Measurements from ENCODE around the gene FOXA3. TPM values are rescaled to one million over a fixed set of nuclear protein-coding genes. Genes with fewer than 3 reads are reported as not detected.

The FOXA3 gene
- total and polyA plus RNA-seq, 2 experiments from 2014 or later = not detected

GRCh38 chr19:45886427-45887199 lies 22.5 kb downstream of the FOXA3 start:
- TF ChIP-seq EZH2phosphoT487 (IDR thresholded peaks at IDR 0.05; ENCODE audit: insufficient read depth, low read depth) = no peak
- TF ChIP-seq EZH2 (IDR thresholded peaks at IDR 0.05; ENCODE audit: insufficient read depth, poor library complexity, severe bottlenecking) = no peak

GRCh38 chr19:45887200-45887710 lies 23.1 kb downstream of the FOXA3 start:
- WGBS, 2 experiments (ENCODE audit: low coverage in 1 of 2, low lambda C conversion rate in 2 of 2, missing lambda C conversion rate in 2 of 2) = 42 to 48% methylated on average over 10 of the region's 10 CpGs
- peak overlapping the region; percentile 89 for H3K4me3 ChIP-seq
- H3K9me2 ChIP-seq (ENCODE audit: insufficient read depth) = no peaks in the 10 kb centered on the region
- H3K9me3 ChIP-seq (ENCODE audit: low read depth) = no peaks in the 10 kb centered on the region
- H4K20me1 ChIP-seq (ENCODE audit: insufficient read depth) = no peaks in the 10 kb centered on the region
- no peak for DNase-seq
- in situ Hi-C loops (cut with MboI) = no loop called here
- H3K4me2 ChIP-seq (ENCODE audit: unreplicated experiment) = peak overlapping the region; percentile 83
- no peaks in the 10 kb centered on the region for H3K36me3 ChIP-seq (ENCODE audit: low read depth)
- H3K4me1 ChIP-seq (ENCODE audit: insufficient read depth) = peaks cover 4% of the 10 kb centered on the region
- H3K27me3 ChIP-seq (replicated peaks; ENCODE audit: insufficient read depth) = no peaks in the 10 kb centered on the region
- peak overlapping the region; percentile 79 for H3K27ac ChIP-seq
- peak overlapping the region; percentile 92 for H3K9ac ChIP-seq
- peak overlapping the region; percentile 88 for H2AFZ ChIP-seq
- peaks cover 5% of the 10 kb centered on the region; the same call in 1 of the 2 replicates for H3F3A ChIP-seq (ENCODE audit: insufficient read depth)
- TF ChIP-seq EZH2phosphoT487 (IDR thresholded peaks at IDR 0.05; ENCODE audit: insufficient read depth, low read depth) (no peak), EZH2 (IDR thresholded peaks at IDR 0.05; ENCODE audit: insufficient read depth, poor library complexity, severe bottlenecking) (no peak)
- H3K79me2 ChIP-seq (ENCODE audit: insufficient read depth) = peaks cover 21% of the 10 kb centered on the region

More at GRCh38 chr19:45886427-45887199, 22.5 kb downstream of the FOXA3 start:
- peak; percentile 98 for DNase-seq
- Histone ChIP-seq H3K36me3 (ENCODE audit: low read depth) (no peaks in the 10 kb centered on the region), H3K9me2 (ENCODE audit: insufficient read depth) (no peaks in the 10 kb centered on the region), H2AFZ (peak overlapping the region; percentile 88), H3F3A (ENCODE audit: insufficient read depth) (peaks cover 5% of the 10 kb centered on the region), H3K9me3 (ENCODE audit: low read depth) (no peaks in the 10 kb centered on the region), H3K79me2 (ENCODE audit: insufficient read depth) (peaks cover 21% of the 10 kb centered on the region), H3K4me2 (ENCODE audit: unreplicated experiment) (peak overlapping the region; percentile 83), H3K4me1 (ENCODE audit: insufficient read depth) (peaks cover 4% of the 10 kb centered on the region), H3K27ac (peak overlapping the region; percentile 79), H4K20me1 (ENCODE audit: insufficient read depth) (no peaks in the 10 kb centered on the region), H3K4me3 (peak overlapping the region; percentile 89), H3K9ac (peak overlapping the region; percentile 92), H3K27me3 (replicated peaks; ENCODE audit: insufficient read depth) (no peaks in the 10 kb centered on the region)
- in situ Hi-C loops (cut with MboI) = no loop called here
- 1% methylated on average over 22 to 32 of the region's 32 CpGs for WGBS, 2 experiments (ENCODE audit: low coverage in 1 of 2, low lambda C conversion rate in 2 of 2, missing lambda C conversion rate in 2 of 2)

- DNase-seq = no peak
- Histone ChIP-seq H3K9ac (no peak overlapping the region), H3K9me3 (ENCODE audit: low read depth) (no peaks in the 10 kb centered on the region), H4K20me1 (ENCODE audit: insufficient read depth) (no peaks in the 10 kb centered on the region), H3K27me3 (replicated peaks; ENCODE audit: insufficient read depth) (no peaks in the 10 kb centered on the region), H3F3A (ENCODE audit: insufficient read depth) (peaks cover 5% of the 10 kb centered on the region; the same call in 1 of the 2 replicates), H3K4me3 (no peak overlapping the region), H3K4me1 (ENCODE audit: insufficient read depth) (peaks cover 4% of the 10 kb centered on the region; the same call in 1 of the 2 replicates), H3K9me2 (ENCODE audit: insufficient read depth) (no peaks in the 10 kb centered on the region), H3K27ac (no peak overlapping the region), H3K79me2 (ENCODE audit: insufficient read depth) (peaks cover 13% of the 10 kb centered on the region), H2AFZ (no peak overlapping the region), H3K36me3 (ENCODE audit: low read depth) (no peaks in the 10 kb centered on the region), H3K4me2 (ENCODE audit: unreplicated experiment) (no peak overlapping the region)
- TF ChIP-seq EZH2 (IDR thresholded peaks at IDR 0.05; ENCODE audit: insufficient read depth, poor library complexity, severe bottlenecking) (no peak), EZH2phosphoT487 (IDR thresholded peaks at IDR 0.05; ENCODE audit: insufficient read depth, low read depth) (no peak)
- in situ Hi-C loops (cut with MboI) = no loop called here
- WGBS, 2 experiments (ENCODE audit: low coverage in 1 of 2, low lambda C conversion rate in 2 of 2, missing lambda C conversion rate in 2 of 2) = 56 to 57% methylated on average over 5 to 6 of the region's 6 CpGs
Observed at GRCh38 chr19:45889210-45889885, 25.2 kb downstream of the FOXA3 start.

GRCh38 chr19:45890877-45891276 lies 26.8 kb downstream of the FOXA3 start:
- 0 to 77% methylated on average over 1 to 17 of the region's 17 CpGs for WGBS, 2 experiments (ENCODE audit: low coverage in 1 of 2, low lambda C conversion rate in 2 of 2, missing lambda C conversion rate in 2 of 2)
- DNase-seq = no peak
- H2AFZ ChIP-seq = no peak overlapping the region
- H4K20me1 ChIP-seq (ENCODE audit: insufficient read depth) = no peaks in the 10 kb centered on the region
- no peaks in the 10 kb centered on the region for H3K36me3 ChIP-seq (ENCODE audit: low read depth)
- H3K27ac ChIP-seq = no peak overlapping the region
- H3K4me1 ChIP-seq (ENCODE audit: insufficient read depth) = peaks cover 4% of the 10 kb centered on the region; the same call in 1 of the 2 replicates
- H3K9ac ChIP-seq = no peak overlapping the region
- H3K27me3 ChIP-seq (replicated peaks; ENCODE audit: insufficient read depth) = no peaks in the 10 kb centered on the region
- no peak overlapping the region for H3K4me2 ChIP-seq (ENCODE audit: unreplicated experiment)
- H3K4me3 ChIP-seq = no peak overlapping the region
- peaks cover 5% of the 10 kb centered on the region; the same call in 1 of the 2 replicates for H3F3A ChIP-seq (ENCODE audit: insufficient read depth)
- H3K9me2 ChIP-seq (ENCODE audit: insufficient read depth) = no peaks in the 10 kb centered on the region
- in situ Hi-C loops (cut with MboI) = no loop called here
- TF ChIP-seq EZH2 (IDR thresholded peaks at IDR 0.05; ENCODE audit: insufficient read depth, poor library complexity, severe bottlenecking) (no peak), EZH2phosphoT487 (IDR thresholded peaks at IDR 0.05; ENCODE audit: insufficient read depth, low read depth) (no peak)
- no peaks in the 10 kb centered on the region for H3K9me3 ChIP-seq (ENCODE audit: low read depth)
- H3K79me2 ChIP-seq (ENCODE audit: insufficient read depth) = no peaks in the 10 kb centered on the region
